Measurements from ENCODE around the gene GNA15. TPM values are rescaled to one million over a fixed set of nuclear protein-coding genes. Genes with fewer than 3 reads are reported as not detected.

GNA15 gene
- total RNA-seq, 6 experiments from 2014 or later, result 0.31 to 3.9 (median 0.83) TPM

DNA sequence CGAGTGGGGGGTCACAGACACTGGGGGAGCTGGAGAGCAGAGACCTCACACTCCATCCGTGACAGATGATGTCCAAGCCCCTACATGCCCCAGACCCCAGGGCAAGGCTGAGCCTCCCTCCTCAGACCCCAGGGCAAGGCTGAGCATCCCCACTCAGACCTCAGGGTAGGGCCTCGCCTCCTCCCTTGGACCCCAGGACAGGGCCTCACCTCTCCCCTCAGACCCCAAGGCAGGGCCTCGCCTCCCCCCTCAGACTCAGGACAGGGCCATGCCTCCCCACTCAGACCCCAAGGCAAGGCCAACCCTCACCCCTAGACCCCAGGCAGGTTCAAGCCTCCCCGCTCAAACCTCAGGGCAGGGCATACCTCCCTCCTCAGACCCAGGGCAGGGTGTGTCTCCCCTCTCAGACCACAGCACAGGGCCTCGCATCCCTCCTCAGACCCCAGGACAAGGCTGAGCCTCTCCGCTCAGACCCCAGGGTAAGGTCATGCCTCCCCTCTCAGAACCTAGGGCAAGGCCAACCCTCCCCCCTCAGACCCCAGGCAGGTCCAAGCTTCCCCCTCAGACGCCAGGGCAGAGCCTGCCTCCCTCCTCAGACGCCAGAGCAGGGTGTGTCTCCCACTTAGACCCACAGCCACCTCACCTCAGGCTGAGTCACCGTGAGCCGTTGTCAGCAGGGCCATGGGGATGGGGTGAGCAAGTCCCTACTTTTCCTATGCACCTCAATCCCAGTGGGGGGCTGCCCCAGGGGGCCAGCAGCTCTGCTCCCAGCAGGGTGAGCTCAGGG, 41.1 kb downstream of the GNA15 start:
- Histone ChIP-seq H3K27ac (no peak overlapping the region), H3K27me3 (no peaks in the 10 kb centered on the region), H3K9me3 (no peaks in the 10 kb centered on the region), H3K4me1 (no peaks in the 10 kb centered on the region), H3K36me3 (no peaks in the 10 kb centered on the region), H3K4me3 (no peak overlapping the region)
- WGBS (ENCODE audit: insufficient coverage, low coverage, low lambda C conversion rate, missing lambda C conversion rate), result 100% methylated on average over 1 of the region's 11 CpGs
- TF ChIP-seq, protein P1, sequence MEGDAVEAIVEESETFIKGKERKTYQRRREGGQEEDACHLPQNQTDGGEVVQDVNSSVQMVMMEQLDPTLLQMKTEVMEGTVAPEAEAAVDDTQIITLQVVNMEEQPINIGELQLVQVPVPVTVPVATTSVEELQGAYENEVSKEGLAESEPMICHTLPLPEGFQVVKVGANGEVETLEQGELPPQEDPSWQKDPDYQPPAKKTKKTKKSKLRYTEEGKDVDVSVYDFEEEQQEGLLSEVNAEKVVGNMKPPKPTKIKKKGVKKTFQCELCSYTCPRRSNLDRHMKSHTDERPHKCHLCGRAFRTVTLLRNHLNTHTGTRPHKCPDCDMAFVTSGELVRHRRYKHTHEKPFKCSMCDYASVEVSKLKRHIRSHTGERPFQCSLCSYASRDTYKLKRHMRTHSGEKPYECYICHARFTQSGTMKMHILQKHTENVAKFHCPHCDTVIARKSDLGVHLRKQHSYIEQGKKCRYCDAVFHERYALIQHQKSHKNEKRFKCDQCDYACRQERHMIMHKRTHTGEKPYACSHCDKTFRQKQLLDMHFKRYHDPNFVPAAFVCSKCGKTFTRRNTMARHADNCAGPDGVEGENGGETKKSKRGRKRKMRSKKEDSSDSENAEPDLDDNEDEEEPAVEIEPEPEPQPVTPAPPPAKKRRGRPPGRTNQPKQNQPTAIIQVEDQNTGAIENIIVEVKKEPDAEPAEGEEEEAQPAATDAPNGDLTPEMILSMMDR (IDR thresholded peaks at IDR 0.05), result no peak
- TF ChIP-seq POLR2A (IDR thresholded peaks at IDR 0.05), result no peak
- intact Hi-C loops (cut with DNase I), result no loop called here
- ATAC-seq, result peak in 3 of 4 donors; percentile 17 to 28 (median 17)
- DNase-seq, result peak in 1 of 3 donors; percentile 60

DNA sequence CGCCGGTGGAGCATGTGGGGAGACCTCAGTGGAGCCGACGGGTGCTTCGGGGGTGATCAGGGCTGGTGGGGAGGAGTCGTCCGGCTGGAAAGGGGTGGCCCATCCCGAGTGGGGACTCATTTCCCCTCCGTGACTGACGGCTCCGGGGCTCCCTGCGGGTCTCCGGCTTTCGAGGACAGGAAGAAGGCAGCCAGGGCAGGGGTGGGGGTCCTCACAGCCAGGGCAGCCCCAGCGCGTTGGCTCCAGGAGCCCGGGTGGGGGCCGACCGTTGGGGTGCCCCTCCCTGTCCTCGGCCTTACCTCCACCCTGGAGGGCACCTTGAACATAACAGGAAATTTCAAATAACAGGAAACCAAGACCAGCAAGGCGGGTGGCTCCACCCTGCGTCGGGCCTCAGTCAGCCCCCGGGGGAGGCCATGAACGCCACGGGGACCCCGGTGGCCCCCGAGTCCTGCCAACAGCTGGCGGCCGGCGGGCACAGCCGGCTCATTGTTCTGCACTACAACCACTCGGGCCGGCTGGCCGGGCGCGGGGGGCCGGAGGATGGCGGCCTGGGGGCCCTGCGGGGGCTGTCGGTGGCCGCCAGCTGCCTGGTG, 42.6 kb downstream of the GNA15 start, which contains the start of gene S1PR4:
TSS of gene S1PR4 (plus strand) at position 393 of the 596 bp plus-strand sequence. CDS start at position 417, 24 bp downstream.
- peak; percentile 38 to 63 (median 53) for DNase-seq
- intact Hi-C loops (cut with DNase I), result no loop called here
- no peaks in the 10 kb centered on the region for H3K36me3 ChIP-seq
- TF ChIP-seq, protein P1 (IDR thresholded peaks at IDR 0.05), result no peak
- TF ChIP-seq POLR2A (IDR thresholded peaks at IDR 0.05), result peak; percentile 33
- ATAC-seq, result peak; percentile 39 to 61 (median 57)
- peak within 1 kb of the TSS; percentile 56 to 77 (median 63) for H3K27ac ChIP-seq
- WGBS (ENCODE audit: insufficient coverage, low coverage, low lambda C conversion rate, missing lambda C conversion rate), result 70% methylated on average over 2 of the region's 42 CpGs
- no peaks in the 10 kb centered on the region for H3K27me3 ChIP-seq
- H3K4me3 ChIP-seq, result peak within 1 kb of the TSS; percentile 14 to 41 (median 21)
- H3K9me3 ChIP-seq, result no peaks in the 10 kb centered on the region
- H3K4me1 ChIP-seq, result no peaks in the 10 kb centered on the region

DNA sequence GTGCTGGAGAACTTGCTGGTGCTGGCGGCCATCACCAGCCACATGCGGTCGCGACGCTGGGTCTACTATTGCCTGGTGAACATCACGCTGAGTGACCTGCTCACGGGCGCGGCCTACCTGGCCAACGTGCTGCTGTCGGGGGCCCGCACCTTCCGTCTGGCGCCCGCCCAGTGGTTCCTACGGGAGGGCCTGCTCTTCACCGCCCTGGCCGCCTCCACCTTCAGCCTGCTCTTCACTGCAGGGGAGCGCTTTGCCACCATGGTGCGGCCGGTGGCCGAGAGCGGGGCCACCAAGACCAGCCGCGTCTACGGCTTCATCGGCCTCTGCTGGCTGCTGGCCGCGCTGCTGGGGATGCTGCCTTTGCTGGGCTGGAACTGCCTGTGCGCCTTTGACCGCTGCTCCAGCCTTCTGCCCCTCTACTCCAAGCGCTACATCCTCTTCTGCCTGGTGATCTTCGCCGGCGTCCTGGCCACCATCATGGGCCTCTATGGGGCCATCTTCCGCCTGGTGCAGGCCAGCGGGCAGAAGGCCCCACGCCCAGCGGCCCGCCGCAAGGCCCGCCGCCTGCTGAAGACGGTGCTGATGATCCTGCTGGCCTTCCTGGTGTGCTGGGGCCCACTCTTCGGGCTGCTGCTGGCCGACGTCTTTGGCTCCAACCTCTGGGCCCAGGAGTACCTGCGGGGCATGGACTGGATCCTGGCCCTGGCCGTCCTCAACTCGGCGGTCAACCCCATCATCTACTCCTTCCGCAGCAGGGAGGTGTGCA, 43.3 kb downstream of the GNA15 start:
- intact Hi-C loops (cut with DNase I), result no loop called here
- H3K36me3 ChIP-seq, result no peaks in the 10 kb centered on the region
- TF ChIP-seq POLR2A (IDR thresholded peaks at IDR 0.05), result no peak
- TF ChIP-seq, protein P1 (IDR thresholded peaks at IDR 0.05), result no peak
- H3K27me3 ChIP-seq, result no peaks in the 10 kb centered on the region
- WGBS (ENCODE audit: insufficient coverage, low coverage, low lambda C conversion rate, missing lambda C conversion rate), result 60% methylated on average over 4 of the region's 52 CpGs
- H3K4me3 ChIP-seq, result peak overlapping the region; percentile 14 to 41 (median 21)
- H3K9me3 ChIP-seq, result no peaks in the 10 kb centered on the region
- H3K4me1 ChIP-seq, result no peaks in the 10 kb centered on the region
- ATAC-seq, result peak in 3 of 4 donors; percentile 8 to 23 (median 16)
- peak; percentile 25 to 58 (median 55) for DNase-seq
- H3K27ac ChIP-seq, result peak overlapping the region; percentile 56 to 77 (median 63)

DNA sequence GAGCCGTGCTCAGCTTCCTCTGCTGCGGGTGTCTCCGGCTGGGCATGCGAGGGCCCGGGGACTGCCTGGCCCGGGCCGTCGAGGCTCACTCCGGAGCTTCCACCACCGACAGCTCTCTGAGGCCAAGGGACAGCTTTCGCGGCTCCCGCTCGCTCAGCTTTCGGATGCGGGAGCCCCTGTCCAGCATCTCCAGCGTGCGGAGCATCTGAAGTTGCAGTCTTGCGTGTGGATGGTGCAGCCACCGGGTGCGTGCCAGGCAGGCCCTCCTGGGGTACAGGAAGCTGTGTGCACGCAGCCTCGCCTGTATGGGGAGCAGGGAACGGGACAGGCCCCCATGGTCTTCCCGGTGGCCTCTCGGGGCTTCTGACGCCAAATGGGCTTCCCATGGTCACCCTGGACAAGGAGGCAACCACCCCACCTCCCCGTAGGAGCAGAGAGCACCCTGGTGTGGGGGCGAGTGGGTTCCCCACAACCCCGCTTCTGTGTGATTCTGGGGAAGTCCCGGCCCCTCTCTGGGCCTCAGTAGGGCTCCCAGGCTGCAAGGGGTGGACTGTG, 44.0 kb downstream of the GNA15 start:
- Histone ChIP-seq H3K27ac (peak overlapping the region; percentile 56 to 77 (median 63)), H3K4me3 (peak overlapping the region; percentile 5 to 41 (median 14)), H3K27me3 (no peaks in the 10 kb centered on the region), H3K36me3 (no peaks in the 10 kb centered on the region), H3K9me3 (no peaks in the 10 kb centered on the region), H3K4me1 (peaks cover 0 to 2% (median 0%) of the 10 kb centered on the region in 4 donors)
- ATAC-seq (peak; percentile 7 to 25 (median 17)), DNase-seq (peak in 1 of 3 donors; percentile 62)
- TF ChIP-seq POLR2A (IDR thresholded peaks at IDR 0.05), result no peak
- TF ChIP-seq, protein P1 (IDR thresholded peaks at IDR 0.05), result no peak
- no CpG with 5 or more reads among the region's 31 CpGs for WGBS (ENCODE audit: insufficient coverage, low coverage, low lambda C conversion rate, missing lambda C conversion rate)
- intact Hi-C loops (cut with DNase I), result no loop called here
